ENCODE data around the gene KRTAP5-10. TPM values are rescaled to one million over a fixed set of nuclear protein-coding genes. Genes with fewer than 3 reads are reported as not detected.
"Not testable (repeated sequence)": the region's sequence is repeated elsewhere in the genome, so short reads cannot be mapped to it uniquely, and the experiment has no call there.

Gene KRTAP5-10
- total RNA-seq, 1 experiment from 2014 or later, result 0.20 TPM

DNA sequence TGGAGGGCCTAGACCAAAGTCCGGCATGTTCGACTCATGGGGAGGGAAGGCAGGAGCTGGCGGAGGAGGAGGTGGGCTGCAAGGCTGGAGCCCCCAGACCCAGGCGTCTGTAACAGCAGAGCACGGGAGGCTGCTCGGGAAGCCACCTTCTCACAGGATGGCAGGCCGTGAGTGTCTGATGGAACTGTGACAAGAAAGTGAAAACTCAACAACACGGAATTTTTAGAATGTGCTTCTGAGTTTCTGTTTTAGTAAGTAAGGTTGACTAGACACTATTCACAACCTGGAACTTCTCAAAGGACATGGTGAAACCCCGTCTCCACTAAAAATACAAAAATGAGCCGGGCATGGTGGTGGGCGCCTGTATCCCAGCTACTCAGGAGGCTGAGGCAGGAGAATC lies 25.4 kb upstream of the KRTAP5-10 start:
- H4K20me1 ChIP-seq (ENCODE audit: insufficient read depth); H2AFZ ChIP-seq (ENCODE audit: low read depth, low read length, poor library complexity, severe bottlenecking); CTCF ChIA-PET; H3K36me3 ChIP-seq (ENCODE audit: control insufficient read depth in 1 of 2, insufficient read depth in 2 of 2, low read length in 2 of 2); ATAC-seq; H3K27me3 ChIP-seq (ENCODE audit: insufficient read depth, low read length); RAD21 ChIA-PET (ENCODE audit: low non-redundant PET in 1 of 2, low total read pairs in 2 of 2, uncharacterized antibody in 2 of 2, unreplicated experiment in 2 of 2); H3K4me3 ChIP-seq (replicated peaks in 1 of 2; ENCODE audit: low read depth in 1 of 2, low read length in 2 of 2); H3K4me2 ChIP-seq (ENCODE audit: low read length); DNase-seq (ENCODE audit: low read depth, low spot score); intact Hi-C loops (cut with micrococcal nuclease); POLR2A ChIA-PET; H3K79me2 ChIP-seq (ENCODE audit: insufficient read depth, low read length); BruUV-seq (replicated peaks); H3K9me2 ChIP-seq (ENCODE audit: insufficient read depth); H3K9ac ChIP-seq (ENCODE audit: low read length); H3K9me3 ChIP-seq (ENCODE audit: control insufficient read depth in 1 of 2, insufficient read depth in 1 of 2, low read depth in 1 of 2, low read length in 2 of 2); H3K27ac ChIP-seq (ENCODE audit: low read depth, low read length): not testable (repeated sequence)
- peaks cover 0 to 11% of the 10 kb centered on the region in 2 experiments; a peak in 2 of 4 replicates for H3K4me1 ChIP-seq (ENCODE audit: control insufficient read depth in 1 of 2, insufficient read depth in 2 of 2, low read length in 2 of 2)

DNA sequence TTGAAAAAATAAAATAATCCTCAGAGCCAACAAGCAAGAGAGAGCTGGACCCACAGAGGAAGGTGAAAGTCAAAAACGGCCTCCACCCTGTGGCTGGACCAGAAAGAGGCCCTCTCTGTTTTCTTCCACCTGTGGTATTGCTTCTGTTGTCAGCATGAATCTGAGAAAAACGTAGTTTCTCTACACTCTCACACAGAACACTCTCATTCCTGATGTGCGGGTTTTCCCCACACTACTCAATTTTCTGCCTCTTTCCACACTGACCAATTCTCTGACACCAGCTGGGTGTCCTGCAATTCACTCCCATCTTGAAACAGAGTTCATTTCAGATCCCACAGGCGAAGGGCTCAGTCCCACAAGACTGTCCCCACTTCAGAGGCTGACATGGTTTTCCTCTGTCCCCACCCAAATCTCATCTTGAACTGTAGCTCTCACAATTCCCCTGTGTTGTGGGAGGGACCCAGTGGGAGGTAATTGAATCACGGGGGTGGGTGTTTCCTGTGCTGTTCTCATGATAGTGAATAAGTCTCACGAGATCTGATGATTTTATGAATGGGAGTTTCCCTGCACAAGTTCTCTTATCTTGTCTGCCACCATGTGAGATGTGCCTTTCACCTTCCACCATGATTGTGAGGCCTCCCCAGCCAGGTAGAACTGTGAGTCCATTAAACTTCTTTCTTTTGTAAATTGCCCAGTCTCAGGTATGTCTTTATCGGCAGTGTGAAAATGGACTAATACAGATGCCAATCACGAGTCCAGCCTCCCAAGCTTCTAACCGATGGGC lies 24.6 kb upstream of the KRTAP5-10 start:
- H3K4me3 ChIP-seq (replicated peaks in 1 of 2; ENCODE audit: low read depth in 1 of 2, low read length in 2 of 2); H3K4me2 ChIP-seq (ENCODE audit: low read length); H3K27ac ChIP-seq (ENCODE audit: low read depth, low read length); H3K27me3 ChIP-seq (ENCODE audit: insufficient read depth, low read length); ATAC-seq; H3K9me3 ChIP-seq (ENCODE audit: control insufficient read depth in 1 of 2, insufficient read depth in 1 of 2, low read depth in 1 of 2, low read length in 2 of 2); H4K20me1 ChIP-seq (ENCODE audit: insufficient read depth); DNase-seq (ENCODE audit: low read depth, low spot score); H3K79me2 ChIP-seq (ENCODE audit: insufficient read depth, low read length); POLR2A ChIA-PET; intact Hi-C loops (cut with micrococcal nuclease); H3K9ac ChIP-seq (ENCODE audit: low read length); H2AFZ ChIP-seq (ENCODE audit: low read depth, low read length, poor library complexity, severe bottlenecking); RAD21 ChIA-PET (ENCODE audit: low non-redundant PET in 1 of 2, low total read pairs in 2 of 2, uncharacterized antibody in 2 of 2, unreplicated experiment in 2 of 2); H3K9me2 ChIP-seq (ENCODE audit: insufficient read depth); BruUV-seq (replicated peaks); H3K36me3 ChIP-seq (ENCODE audit: control insufficient read depth in 1 of 2, insufficient read depth in 2 of 2, low read length in 2 of 2): not testable (repeated sequence)
- CTCF ChIA-PET, result interaction anchor here (0.9 kb wide), 1 partner anchor 39 kb away, joined by 5 read pairs; no protein-coding TSS in a partner anchor
- peaks cover 0 to 11% of the 10 kb centered on the region in 2 experiments; a peak in 2 of 4 replicates for H3K4me1 ChIP-seq (ENCODE audit: control insufficient read depth in 1 of 2, insufficient read depth in 2 of 2, low read length in 2 of 2)

- H3K9me3 ChIP-seq (ENCODE audit: control insufficient read depth in 1 of 2, insufficient read depth in 1 of 2, low read depth in 1 of 2, low read length in 2 of 2), result no peaks in the 10 kb centered on the region
- ChIA-PET RAD21 (ENCODE audit: low non-redundant PET in 1 of 2, low total read pairs in 2 of 2, uncharacterized antibody in 2 of 2, unreplicated experiment in 2 of 2) (no interaction called here), CTCF (no interaction called here), POLR2A (no interaction called here)
- intact Hi-C loops (cut with micrococcal nuclease), result no loop called here
- H2AFZ ChIP-seq (ENCODE audit: low read depth, low read length, poor library complexity, severe bottlenecking), result no peak overlapping the region
- no peaks in the 10 kb centered on the region for H3K79me2 ChIP-seq (ENCODE audit: insufficient read depth, low read length)
- H3K27me3 ChIP-seq (ENCODE audit: insufficient read depth, low read length), result 0 out of 2 replicates have a peak, but pooled peaks cover under 1% of the 10 kb centered on the region
- H3K27ac ChIP-seq (ENCODE audit: low read depth, low read length), result no peak overlapping the region
- ATAC-seq (no peak), DNase-seq (ENCODE audit: low read depth, low spot score) (no peak)
- H3K9ac ChIP-seq (ENCODE audit: low read length), result no peak overlapping the region
- no peaks in the 10 kb centered on the region for H4K20me1 ChIP-seq (ENCODE audit: insufficient read depth)
- no peak overlapping the region for H3K4me3 ChIP-seq (replicated peaks in 1 of 2; ENCODE audit: low read depth in 1 of 2, low read length in 2 of 2)
- no TSS peak for BruUV-seq (replicated peaks)
- no peaks in the 10 kb centered on the region for H3K36me3 ChIP-seq (ENCODE audit: control insufficient read depth in 1 of 2, insufficient read depth in 2 of 2, low read length in 2 of 2)
- H3K4me2 ChIP-seq (ENCODE audit: low read length), result no peak overlapping the region
- H3K9me2 ChIP-seq (ENCODE audit: insufficient read depth), result no peaks in the 10 kb centered on the region
- peaks cover 0 to 11% of the 10 kb centered on the region in 2 experiments; a peak in 2 of 4 replicates for H3K4me1 ChIP-seq (ENCODE audit: control insufficient read depth in 1 of 2, insufficient read depth in 2 of 2, low read length in 2 of 2)
- TF ChIP-seq REST (IDR thresholded peaks at IDR 0.05; ENCODE audit: low read depth) (no peak), SP1 (IDR thresholded peaks at IDR 0.05; ENCODE audit: low read depth) (no peak), FOSL1 (IDR thresholded peaks at IDR 0.05; ENCODE audit: low read depth) (no peak), TCF7L2 (IDR thresholded peaks at IDR 0.05; ENCODE audit: borderline replicate concordance, extremely low read depth, insufficient read depth, insufficient read length) (no peak), ZFX (IDR thresholded peaks at IDR 0.05) (no peak), SIN3A (IDR thresholded peaks at IDR 0.05; ENCODE audit: low read depth) (no peak), CEBPB (IDR thresholded peaks at IDR 0.05; ENCODE audit: low read depth) (no peak)
Measured at GRCh38 chr11:71542382-71542781, 23.0 kb upstream of the KRTAP5-10 start.

Measured in HCT116 (cell line).